Islet precursor cell (in vitro differentiated cells): ENCODE data around the gene HIGD2B.
"Not testable (repeated sequence)": the region's sequence is repeated elsewhere in the genome, so short reads cannot be mapped to it uniquely, and the experiment has no call there.

Experiments
- DNase-seq: peaks from one replicate; pipeline ENCODE4 v3.0.0-alpha.2; 2018

Gene HIGD2B, protein sequence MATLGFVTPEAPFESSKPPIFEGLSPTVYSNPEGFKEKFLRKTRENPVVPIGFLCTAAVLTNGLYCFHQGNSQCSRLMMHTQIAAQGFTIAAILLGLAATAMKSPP

DNA sequence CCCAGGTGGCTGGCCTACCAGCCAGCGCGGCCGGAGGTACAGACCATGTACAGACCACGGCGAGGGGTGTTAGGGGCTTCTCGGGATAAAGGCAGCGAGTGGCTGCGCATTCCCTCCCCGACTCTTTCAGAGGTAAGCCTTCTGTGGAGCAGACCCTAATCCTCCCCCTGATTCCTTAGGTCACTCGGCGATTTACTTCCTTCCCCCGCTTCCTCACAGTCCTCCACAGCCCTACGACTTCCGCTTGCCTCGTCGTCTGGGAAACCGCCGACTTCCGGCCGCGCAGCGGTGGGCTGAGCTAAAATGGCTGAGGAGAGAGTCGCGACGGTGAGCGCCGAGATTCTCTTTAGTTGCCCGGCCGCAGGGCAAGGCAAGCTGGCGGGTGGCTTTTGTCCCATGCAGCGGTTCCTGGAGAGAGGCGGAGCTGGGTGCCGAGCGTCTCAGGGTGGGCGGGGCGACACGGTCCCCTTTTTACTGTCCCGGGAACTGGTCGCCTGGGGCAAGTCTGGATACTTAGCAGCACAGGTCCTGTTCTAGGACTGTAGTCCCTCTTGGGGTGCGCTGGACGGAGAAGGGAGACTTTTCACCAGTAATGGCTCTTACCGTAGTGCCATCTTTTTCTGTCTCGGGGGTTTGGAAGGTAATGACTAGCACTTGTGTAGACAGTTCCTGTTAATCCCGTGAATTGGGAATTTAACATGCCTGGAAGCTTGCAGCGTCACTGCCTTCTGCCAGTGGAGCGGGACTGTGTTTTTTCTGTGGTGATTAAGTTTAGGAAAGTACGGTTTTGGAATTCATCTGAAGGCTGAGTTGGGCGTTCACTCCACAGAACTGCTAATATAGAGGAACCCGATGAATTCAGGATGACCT lies at the start of gene HIGD2B, which contains the start of gene BBS4:
Gene HIGD2B (minus strand): TSS at position 258 of the 870 bp plus-strand sequence. CDS start 9,808 bp downstream, outside the sequence.
Gene BBS4 (plus strand): TSS at position 283 of the 870 bp plus-strand sequence. CDS start 21 bp downstream, at position 304.
- DNase-seq = peak; percentile 99

DNA sequence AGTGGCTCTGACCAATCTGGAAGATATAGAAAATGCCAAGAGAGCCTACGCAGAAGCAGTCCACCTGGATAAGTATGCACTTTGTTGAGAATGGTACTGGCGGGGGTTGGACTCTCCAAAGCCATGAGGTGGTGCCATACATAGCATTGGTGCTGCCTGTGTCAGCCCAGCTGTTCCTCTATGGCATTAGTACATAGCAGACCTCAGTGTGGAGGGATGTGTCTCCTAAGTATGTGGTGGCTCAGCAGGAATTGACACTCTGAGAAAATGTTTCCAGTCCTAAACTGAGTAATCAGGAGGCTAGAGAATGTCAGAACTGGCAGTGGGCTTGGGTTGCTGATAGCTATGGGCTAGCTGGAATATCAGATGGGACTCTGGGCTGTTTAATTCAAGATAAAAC lies 49.1 kb upstream of the HIGD2B start:
- DNase-seq = no peak

DNA sequence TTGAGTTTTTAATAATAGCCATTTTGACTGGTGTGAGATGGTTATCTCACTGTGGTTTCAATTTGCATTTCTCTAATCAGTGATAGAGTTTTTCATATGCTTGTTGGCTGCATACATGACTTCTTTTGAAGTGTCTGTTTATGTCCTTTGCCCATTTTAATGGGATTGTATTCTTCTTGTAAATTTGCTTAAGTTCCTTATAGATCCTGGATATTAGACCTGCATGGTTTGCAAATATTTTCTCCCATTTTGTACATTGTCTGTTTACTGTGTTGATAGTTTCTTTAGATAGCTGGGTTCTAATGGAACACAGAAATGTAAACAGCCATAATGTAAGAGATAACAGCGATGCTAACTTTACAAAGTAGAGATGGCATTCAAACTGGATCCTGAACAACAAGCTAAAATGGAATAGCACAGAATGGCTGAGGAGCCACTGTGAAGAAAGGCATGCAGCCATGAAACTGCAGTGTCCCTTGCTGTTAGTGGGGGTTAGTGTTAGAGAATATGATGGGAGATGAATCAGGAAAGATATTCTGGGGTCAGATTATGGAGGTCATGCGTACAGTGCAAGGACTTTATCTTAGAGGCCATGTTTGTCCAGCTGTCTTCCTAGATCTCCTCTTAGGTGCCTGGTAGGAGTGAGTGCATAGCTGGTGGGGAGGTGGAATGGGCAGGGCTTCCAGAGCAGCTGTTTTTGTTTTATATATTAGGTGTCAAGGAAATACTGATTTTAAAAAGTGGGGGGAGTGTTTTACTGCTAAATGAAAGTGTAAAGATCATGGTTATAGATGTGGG lies 48.2 kb upstream of the HIGD2B start:
- no peak for DNase-seq

DNA sequence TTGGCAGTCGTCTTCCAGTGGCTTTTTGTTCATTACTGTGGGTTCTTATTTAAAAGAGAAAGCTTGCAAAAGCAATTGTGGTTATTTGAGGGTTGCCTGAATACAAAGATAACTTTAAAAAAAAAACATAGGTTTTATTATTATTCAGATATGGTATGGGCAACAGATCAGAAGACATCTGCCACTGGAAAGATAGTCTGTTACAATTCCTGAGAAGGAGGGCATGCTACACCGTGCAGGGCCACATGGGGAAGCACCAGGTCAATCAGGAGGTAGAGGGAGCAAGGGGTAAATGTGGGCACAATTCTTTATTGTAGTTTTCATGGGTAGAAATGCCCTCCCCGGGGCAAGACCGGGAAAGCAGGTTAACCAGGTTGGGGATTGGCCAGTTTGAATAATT lies 46.5 kb upstream of the HIGD2B start:
- DNase-seq = no peak

DNA sequence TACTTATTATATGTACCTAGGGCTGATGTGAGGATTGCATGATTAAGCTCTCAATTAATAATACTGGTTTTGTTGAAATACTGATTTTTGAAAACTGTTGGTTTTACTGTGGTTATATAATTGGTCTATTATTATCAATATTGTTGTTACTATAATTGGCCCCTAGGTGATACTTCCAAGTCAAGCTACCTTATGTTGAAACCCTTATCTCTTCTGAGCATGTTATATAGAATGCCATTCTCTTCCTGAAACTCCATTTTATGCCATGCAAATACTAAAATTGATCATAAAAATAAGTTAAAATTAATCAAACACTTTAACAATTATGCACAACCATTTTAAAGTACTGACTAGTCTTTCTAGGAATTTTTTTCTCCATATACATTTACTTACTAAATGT lies 46.1 kb upstream of the HIGD2B start:
- DNase-seq = no peak

DNA sequence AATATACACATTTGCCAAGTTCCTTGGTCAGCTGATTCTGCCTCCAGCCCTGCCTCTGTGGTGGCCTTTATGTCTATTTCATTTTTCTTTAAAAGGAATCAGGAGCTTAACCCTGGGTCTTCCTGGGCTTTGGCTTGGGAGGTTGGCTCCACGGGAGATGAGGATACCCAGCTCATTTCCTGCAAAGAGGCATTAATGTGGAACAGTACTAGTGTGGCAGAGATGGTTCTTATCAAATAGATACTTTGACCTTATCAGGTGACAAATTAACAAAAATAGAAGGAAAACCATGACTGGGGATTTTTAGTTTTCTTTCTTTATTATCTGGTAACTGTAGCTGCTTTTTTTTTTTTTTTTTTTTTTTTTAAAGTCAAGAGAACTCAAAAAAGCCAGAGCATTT lies 42.8 kb upstream of the HIGD2B start:
- no peak for DNase-seq

DNA sequence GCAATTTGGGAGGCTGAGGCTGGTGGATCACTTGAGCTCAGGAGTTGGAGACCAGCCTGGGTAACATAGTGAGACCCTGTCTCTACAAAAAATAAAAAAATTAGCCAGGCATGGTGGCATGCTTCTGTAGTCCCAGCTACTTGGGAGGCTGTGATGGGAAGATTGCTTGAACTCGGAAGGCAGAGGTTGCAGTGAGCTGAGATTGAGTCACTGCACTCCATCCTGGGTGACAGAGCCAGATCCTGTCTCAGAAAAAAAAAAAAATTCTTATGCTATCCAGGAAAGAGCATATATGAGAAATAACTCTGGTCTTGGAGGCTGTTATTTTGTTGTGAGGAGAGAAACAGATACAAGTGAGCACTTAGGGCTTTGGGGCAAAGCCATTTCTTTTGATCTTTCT lies 42.3 kb upstream of the HIGD2B start:
- DNase-seq = not testable (repeated sequence)

DNA sequence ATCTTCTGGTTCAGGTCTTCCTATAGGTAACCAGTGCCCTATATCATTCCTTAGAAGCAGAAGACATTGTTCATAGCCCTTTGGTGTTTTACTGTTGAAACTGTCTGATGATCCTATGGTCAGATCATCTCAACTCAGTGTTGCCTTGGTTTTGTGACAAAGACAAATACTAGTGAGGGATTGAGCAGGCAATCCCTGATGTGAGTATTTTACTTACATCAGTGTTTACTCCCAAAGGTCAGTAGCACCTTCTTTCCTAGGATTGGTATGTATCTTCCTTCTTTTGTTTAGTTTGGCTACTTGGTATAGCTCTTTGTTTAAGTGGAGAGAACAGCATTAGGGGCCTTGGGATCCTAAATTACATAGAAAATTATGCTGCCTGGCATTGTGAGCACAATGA lies 41.2 kb upstream of the HIGD2B start:
- no peak for DNase-seq

DNA sequence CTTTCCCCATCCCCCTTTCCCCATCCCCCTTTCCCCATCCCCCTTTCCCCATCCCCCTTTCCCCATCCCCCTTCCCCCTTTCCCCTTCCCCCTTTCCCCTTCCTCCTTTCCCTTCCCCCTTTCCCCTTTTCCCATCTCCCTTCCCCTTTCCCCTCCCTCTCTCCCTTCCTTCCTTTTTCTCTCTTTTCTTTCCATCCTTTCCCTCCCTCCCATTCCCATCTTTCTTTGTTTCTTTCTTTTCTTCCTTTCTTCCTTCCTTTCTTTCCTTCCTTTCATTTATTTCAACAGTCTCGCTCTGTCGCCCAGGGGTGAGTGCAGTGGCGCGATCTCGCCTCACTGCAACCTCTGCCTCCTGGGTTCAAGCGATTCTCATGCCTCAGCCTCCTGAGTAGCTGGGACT lies 39.9 kb upstream of the HIGD2B start:
- DNase-seq = not testable (repeated sequence)

DNA sequence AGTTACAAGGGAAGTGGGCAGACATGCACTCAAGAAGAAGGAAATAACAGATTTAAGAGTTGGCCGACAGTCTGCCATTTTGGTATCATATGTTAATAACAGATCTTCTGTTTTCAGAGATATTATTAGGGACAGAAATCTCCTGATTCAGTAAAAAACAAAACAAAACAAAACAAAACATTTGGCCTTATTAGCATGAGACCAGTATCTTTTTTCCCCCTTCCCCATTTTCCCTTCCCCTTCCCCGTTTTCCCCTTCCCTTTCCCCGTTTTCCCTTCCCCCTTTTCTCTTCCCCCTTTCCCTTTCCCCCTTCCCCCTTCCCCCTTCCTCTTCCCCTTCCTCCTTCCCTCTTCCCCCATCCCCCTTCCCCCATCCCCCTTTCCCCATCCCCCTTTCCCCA lies 39.5 kb upstream of the HIGD2B start:
- no peak for DNase-seq

DNA sequence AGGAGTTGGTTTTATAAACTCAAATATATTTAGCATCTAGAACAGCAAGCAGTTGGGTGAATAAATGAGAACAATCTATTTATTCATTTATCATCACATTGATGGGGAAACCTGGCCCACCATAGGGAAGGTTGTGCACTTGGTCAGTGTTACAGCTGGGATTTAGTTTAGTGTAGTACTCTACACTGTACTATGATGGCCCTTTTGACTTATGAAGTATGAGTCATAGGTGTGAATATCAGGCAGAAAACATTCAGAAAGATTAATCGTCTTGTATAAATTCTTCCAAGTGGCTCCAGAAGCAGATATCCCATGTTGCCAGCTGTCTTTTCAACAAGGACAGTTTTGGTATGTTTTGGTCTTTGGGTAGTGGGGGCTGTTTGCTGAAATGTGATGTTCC lies 38.0 kb upstream of the HIGD2B start:
- no peak for DNase-seq

DNA sequence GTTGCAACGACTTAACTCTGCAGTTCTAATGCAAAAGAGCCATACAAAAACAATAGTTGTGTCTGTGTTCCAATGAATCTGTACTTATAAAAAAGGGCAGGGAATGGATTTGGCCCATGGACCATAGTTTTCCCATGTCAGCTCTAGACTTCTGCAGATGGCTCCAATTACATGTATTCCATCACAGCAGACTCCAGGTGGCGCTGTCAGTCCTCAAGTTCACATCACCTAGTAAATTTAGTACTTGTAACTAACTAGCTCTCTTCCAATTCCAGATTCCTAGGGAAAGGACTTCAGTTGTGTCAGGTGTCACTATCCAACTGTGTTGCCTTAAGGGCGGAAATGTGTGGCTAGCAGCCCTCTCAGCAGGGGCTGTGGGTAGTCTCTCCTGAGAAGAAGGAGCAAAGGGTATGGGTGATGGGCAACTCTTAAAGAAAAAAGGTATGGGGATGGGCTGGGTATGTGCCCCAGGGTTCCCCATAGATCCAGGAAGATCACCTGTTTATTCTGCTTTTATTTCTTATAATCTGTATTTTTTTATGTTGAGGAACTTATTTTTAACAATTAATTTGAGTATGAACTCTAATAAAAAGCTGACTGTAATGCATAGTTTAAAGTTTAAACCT lies 36.2 kb upstream of the HIGD2B start:
- peak; percentile 80 for DNase-seq

DNA sequence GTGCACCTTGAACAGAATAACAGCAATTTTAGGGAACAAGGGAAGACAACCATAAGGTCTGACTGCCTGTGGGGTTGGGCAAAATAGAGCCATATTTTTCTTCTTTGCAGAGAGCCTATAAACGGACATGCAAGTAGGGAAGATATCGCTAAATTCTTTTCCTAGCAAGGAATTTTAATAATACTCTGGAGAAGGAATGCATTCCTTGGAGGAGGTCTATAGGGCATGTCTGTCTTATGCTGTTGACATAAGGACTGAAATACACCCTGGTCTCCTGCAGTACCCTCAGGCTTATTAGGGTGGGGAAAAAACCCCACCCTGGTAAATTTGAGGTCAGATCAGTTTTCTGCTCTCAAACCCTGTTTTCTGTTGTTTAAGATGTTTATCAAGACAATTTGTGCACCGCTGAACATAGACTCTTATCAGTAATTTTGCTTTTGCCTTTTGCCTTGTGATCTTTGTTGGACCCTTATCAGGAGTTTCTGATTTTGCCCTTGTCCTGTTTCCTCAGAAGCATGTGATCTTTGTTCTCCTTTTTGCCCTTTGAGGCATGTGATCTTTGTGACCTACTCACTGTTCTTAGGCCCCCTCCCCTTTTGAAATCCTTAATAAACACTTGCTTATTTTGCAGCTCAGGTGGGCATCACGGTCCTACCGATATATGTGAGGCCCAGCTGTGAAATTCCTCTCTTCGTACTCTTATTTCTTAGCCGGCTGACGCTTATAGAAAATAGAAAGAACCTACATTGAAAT lies 22.7 kb upstream of the HIGD2B start:
- not testable (repeated sequence) for DNase-seq

DNA sequence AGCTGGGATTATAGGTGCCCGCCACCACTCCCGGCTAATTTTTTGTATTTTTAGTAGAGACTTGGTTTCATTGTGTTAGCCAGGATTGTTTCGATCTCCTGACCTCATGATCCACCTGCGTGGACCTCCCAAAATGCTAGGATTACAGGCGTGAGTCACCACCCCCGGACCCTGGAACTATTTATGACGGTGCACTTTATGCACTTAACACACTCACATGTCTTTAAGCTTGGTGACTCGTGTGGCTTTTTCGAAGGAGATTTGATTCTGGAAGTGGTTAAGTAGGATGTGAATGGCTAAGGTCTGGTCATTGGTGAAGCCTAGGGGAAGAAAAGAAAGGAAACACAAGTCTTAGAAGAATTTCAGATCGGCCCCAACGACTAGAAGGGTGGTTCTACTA lies 20.3 kb upstream of the HIGD2B start:
- peak; percentile 89 for DNase-seq

DNA sequence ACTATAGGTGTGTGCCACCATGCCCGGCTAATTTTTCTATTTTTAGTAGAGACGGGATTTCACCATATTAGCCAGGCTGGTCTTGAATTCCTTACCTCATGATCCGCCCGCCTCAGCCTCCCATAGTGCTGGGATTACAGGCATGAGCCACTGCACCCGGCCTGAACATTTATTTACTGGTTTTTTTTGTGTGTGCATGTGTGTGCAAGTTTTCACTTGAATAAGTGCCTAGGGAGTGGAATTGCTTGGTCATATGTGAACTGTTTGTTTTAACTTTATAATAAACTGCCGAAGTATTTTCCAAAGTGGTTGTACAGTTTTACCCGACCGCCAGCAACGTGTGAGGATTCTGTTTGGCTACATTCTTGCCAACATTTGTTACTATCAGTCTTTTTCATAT lies 14.1 kb upstream of the HIGD2B start:
- no peak for DNase-seq

DNA sequence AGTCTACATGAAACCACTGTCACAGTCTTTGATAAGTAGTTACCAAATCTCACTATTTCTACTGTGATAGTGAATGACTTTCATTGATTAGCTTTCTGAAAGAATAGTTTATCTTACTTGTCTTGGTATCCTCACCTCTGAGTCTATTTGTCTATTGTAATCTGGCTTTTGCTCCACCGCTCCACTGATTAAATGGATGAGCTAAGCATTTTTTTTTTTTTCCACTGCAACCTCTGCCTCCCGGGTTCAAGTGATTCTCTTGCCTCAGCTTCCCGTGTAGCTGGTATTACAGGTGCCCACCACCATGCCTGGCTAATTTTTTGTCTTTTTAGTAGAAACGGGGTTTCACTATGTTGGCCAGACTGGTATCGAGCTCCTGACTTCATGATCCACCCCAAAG lies 13.0 kb upstream of the HIGD2B start:
- no peak for DNase-seq

DNA sequence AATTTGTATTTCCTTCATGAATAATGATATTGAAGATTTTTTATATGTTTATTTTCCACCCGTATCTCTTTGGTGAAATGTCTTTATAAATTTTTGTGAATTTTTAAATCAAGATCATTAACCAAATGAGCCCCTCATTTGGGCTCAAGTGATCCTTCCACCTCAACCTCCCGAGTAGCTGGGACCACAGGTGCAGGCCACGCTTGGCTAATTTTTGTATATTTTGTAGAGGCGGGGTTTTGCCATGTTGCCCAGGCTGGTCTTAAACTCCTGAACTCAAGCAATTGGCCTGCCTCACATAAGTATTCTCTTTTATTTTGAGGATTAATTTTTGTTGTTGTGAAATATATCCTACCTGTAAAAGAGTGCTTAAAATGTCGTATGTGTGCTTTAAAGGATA lies 5.0 kb upstream of the HIGD2B start:
- no peak for DNase-seq

DNA sequence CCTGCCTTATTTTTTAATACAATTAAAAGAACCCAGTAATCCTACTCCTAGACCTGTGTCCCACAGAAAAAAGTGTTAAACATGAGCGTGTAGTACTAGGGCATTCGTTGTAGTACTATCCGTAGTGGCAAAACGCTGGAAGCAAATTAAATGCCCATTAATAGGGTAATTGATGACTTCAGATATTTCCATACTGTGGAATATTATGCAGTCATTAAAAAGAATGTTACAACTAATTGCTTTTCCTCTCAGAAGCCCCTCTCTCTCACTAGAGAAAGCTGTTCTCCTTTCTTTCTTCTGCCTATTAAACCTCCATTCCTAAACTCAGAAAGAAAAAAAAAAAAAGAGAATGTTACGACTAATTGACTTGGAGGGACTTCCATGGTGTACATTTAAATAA lies 2.7 kb upstream of the HIGD2B start:
- no peak for DNase-seq

DNA sequence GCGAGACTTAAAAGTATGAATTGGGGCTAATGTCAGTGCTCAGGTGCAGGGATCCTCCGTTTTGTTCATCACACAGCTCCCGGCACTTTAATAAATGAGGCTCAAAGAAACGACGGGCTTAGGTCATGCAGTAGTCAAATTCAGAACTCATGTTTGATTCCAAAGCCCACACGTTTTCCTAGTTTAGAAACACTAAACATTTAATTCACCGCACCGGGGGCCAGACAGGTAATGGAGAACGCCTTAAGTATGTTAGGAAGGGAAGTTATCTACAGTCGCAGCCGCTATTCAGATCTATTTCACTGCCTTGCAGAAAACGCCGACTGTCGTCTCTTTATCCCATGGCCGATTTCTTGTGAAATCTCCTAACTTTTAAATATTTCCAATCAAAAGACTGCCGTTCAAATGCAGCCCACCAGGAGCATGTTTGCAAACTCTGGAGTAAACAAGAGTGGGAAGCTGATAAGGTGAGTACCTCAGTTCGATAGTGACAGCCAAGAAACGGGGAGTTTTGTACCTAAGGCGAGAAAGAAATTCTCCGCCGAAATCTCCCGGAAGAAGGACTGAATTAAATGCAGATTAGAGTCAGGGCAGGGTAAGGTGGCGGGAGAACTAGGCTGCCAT lies 569 bp downstream of the HIGD2B start:
- no peak for DNase-seq

DNA sequence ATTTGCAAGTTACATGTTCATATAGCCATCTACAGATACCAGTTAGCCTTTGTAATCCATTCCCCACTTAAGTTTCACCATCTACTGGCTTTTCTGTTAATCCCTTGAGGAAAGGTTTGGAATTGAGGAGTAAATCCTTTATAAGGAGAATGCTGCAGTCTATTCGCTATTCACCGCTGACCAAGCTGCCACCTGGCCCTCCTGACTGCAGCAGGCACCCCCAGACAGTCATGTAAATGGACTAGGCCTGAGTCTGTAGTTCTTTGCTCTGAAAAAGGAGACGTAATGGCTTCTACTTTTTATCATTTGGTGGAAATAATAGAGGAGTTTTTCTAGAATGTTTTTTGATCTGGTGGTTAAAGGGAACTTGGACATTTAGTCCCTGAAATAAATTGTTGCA lies 3.2 kb downstream of the HIGD2B start:
- DNase-seq = no peak

DNA sequence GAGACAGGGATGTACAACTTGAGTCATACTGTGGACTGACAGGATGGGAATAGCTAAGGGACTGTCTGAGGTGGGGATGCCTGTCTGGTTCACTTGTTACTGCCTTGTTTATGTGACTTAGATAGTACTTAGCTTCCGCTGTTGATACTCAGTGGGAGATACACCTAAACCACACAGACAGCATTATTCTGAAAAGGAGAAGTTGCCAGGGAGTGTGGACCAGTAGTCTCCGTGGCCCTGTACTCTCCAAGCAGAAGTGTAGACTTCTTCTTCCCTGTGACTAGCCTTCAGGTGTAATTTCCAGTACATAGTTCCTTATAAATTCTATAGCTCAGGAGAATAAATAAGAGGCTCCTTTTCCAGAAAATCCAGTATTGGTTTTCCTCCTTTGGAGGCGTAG lies 5.1 kb downstream of the HIGD2B start:
- no peak for DNase-seq

DNA sequence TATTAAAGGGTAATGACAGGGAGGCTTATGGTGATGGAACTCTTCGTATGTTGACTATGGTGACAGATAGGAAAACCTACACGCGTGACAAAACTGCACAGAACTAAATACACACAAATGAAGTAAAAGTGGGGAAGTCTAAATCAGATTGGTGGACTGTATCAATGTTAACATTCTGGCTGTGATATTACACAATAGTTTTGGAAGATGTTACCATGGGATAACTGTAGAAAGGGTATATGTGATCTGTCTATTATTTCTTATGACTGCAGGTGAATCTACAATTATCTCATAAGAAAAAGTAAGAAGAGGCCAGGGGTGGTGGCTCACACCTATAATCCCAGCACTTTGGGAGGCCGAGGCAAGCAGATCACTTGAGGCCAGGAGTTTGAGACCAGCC lies 9.1 kb downstream of the HIGD2B start:
- DNase-seq = no peak
